GM19395 (cell line): ENCODE results near the gene LFNG.
"Not testable (repeated sequence)": the region's sequence is repeated elsewhere in the genome, so short reads cannot be mapped to it uniquely, and the experiment has no call there.

Experiments used
- ATAC-seq: cut with Tn5 transposase; IDR thresholded peaks from one replicate; pipeline ENCODE4 v1.9.1; 2021; ENCODE audit warnings: mild to moderate bottlenecking, moderate library complexity; ENCODE audit not compliant: unreplicated experiment

The LFNG gene

DNA sequence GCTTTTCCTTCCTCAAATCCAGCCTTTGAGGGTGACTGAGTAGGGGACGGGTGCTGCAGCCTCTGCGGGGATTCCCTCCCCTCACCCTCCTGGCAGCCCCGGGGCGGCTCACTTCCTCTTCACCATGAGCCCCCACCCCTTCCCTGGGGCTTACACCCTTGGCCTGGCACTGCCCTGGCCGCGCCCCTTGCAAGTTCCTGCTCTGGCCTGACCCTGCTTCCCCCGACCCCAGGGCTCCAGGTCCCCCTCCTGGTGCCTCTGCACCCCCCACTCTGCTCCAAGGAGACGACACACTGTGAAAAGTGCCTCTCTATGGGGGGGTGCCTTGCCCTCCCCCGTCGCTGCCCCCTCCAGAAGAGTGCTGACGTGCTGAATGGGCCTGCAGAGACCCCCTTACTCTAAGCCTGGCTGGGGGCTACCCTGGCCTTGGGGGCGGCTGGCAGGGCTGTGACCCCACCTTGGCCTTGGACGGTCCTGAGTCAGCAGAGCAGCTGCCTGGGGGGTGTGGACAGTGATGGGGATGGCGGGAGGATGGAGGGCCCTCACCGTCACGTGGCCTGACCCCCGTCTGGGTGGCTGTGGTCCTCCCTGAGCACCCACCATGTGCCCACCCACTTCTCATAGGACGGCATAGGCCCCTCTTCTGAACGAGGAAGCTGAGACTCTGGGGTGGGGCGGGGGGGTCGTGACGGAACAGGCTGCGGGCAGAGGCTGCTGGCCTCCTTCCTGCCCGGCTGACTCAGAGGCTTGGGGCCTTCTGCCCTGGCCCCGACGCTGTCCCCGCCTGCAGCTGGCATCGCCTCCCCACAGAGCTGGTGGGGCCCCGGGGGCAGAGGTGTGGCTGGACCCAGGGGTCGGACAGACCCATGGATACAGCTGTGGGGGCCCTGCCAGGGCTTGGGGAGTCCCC lies 9.8 kb downstream of the LFNG start:
- ATAC-seq = peak; percentile 56

DNA sequence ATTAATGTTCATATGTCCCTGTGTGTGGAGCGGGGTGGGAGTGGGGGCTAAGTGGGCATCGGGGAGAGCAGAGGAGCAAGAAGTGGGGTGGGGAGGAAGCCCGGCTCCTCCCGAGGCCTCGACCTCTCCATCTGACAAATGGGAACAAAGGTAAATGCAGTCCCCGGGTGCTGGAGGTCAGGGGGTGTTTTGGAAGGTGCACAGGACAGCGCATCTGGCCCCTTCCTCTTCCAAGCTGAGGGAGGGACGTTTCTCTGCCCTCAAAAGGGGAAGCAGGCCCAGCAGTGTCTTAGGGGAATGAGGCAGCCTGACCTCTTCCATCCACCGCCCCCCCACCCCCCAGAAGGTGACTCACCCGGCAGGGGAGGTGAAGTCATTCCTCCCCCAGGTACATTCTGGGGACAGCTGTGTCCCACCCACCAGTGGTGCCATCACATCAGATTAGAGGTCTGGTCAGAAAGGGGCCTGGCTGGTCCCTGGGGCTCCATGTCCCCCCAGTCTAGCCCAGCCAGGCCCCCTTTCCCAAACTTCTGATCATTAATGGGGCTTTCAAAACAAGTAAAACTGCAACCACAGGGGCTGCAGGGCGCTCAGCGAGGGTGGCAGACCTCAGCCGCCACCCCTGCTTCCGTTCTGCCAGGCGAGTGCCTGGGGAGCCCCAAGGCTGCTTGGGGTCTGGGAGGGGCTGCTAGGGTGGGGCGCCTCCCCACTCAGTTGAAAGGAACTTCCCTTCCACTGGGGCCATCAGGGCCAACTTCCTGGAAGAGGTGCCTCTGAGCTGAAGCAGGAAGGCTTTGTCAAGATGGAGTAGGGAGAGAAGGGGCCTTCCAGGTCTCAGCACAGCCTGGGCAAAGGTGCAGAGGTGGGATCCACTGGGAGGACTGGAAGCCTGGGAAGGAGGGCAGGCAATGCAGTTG lies 10.8 kb downstream of the LFNG start:
- no peak for ATAC-seq

DNA sequence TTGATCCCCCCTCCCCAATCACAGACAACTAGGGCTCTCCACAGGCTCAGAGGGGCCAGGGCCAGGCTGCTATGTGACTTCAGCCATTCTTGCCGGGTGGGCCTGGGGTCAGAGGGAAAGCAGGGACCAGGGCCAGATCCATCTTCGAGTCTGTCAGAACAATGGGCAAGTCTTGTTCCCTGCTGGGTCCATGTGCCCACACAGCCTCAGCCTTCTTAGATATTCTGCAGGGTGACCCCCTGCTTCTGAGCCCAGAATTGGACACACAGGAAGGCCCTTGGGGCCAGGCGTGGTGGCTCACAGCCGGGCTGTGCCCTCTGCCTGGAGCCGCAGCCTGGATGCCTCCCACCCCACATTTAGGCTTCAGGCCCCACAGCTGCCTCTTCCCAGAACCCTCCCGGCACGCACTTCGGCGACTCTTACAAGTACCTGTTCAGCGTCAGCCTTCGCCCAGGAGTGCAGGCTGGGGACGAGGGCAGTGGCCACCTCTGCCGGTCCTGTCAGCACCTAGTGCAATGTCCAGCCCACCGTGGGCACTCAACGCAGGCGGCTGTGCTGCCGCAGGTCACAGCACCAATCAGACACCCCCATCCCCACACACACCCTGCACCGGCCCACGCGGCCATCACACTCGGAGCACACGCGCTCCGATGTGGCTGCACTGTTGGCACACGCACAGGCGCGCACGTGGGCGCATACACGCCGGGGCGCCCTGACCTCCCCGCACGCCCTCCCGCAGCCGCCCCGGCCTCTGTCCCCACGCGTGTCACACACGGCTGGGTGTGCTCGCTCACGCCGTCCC lies 11.6 kb downstream of the LFNG start:
- ATAC-seq = not testable (repeated sequence)

DNA sequence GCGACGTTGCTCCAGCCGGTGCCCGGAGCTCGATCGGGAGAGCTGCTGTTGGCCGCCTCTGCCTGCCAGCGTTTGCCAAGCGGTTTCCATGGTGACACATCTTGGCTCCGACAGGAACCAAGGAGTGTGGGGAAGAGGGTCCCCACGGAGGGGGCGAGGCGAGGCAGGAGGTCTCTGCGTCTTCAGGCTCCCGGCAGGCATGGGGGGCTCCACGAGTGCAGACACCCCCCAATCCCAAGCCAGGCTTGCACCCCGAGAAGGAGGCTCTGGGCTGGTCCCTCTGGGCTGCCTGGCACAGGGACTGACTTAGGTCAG lies 12.2 kb downstream of the LFNG start:
- ATAC-seq = not testable (repeated sequence)

DNA sequence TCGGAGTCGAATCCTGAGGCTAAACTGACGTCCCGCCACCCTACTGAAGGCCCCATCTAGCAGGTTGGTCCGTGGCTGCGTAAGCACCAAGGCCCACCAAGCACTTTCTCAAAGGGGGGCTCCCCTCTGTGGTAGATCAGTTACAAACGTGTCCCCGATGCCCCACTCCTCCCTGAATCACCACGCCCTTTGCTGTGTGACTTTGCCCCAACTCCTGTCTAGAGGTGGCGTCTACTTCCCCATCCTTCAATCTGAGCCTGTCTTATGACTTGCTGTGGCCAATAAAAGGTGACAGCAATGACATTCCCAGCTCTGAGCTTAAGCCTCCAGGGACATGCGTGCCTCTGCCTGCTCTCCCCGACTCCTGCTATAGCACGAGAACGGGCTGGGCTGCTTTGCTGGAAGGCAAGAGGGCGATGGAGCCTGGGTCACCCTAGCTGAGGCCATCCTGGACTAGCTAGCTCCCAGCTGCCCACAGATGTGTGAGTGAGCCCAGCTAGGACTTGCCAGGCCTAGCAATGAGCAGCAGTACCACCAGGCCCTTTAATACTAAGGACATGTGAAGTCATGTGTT lies 12.7 kb downstream of the LFNG start:
- not testable (repeated sequence) for ATAC-seq

DNA sequence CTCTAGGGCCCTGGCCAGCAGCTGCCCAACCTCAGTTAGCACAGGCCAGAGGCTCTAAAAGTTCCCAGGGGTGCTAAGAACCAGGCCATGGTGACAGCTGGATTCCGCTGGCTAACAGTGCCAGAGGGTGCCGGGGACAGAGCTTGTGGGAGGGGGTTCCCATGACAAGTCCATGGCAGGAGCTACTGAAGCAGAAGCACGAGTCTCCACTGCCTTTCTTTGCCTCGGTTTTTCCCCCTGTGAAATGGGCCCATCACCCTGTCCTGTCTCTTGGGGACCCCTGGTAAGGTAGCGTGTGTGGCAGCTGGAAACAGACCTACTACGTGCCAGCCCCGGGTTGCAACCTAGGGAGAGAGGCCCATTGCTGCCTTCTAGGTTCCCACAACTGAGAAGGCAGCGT lies 13.2 kb downstream of the LFNG start:
- not testable (repeated sequence) for ATAC-seq

DNA sequence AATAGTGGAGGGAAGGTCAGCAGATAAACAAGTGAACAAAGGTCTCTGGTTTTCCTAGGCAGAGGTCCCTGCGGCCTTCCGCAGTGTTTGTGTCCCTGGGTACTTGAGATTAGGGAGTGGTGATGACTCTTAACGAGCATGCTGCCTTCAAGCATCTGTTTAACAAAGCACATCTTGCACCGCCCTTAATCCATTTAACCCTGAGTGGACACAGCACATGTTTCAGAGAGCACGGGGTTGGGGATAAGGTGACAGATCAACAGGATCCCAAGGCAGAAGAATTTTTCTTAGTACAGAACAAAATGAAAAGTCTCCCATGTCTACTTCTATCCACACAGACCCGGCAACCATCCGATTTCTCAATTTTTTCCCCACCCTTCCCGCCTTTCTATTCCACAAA lies 14.0 kb downstream of the LFNG start:
- not testable (repeated sequence) for ATAC-seq

DNA sequence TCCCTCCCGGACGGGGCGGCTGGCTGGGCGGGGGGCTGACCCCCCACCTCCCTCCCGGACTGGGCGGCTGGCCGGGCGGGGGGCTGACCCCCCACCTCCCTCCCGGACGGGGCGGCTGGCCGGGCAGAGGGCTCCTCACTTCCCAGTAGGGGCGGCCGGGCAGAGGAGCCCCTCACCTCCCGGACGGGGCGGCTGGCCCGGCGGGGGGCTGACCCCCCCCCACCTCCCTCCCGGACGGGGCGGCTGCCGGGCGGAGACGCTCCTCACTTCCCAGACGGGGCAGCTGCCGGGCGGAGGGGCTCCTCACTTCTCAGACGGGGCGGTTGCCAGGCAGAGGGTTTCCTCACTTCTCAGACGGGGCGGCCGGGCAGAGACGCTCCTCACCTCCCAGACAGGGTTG lies 14.6 kb downstream of the LFNG start:
- not testable (repeated sequence) for ATAC-seq

DNA sequence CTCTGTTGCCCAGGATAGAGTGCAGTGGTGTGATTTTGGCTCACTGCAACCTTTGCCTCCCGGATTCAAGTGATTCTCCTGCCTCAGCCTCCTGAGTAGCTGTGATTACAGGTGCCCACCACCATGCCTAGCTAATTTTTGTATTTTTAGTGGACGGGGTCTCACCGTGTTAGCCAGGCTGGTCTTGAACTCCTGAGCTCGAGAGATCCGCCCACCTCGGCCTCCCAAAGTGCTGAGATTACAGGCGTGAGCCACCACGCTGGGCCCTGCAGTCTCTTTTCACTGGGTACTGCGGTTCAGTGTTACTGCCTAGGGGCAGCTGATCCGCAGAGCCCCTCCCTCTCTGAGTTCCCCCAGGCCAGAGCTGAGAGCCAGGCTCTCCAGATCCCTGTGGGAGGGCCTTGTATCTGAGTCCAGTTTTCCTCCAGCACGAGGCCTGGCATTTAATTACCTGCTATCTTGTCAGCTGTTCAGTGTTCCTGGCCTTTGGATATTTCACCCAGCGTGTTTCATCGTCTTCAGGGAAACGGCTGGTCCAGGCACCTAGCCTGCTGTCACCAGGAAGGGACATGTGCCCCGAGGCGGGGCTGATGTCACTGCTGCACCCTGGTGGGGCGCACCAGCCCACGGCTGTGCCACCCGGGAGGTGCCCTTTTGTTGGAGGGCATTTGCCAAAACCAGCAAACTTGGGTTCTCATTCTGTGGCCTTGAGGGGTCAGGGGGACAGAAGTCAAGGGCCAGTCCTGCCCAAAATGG lies 16.5 kb downstream of the LFNG start:
- not testable (repeated sequence) for ATAC-seq

DNA sequence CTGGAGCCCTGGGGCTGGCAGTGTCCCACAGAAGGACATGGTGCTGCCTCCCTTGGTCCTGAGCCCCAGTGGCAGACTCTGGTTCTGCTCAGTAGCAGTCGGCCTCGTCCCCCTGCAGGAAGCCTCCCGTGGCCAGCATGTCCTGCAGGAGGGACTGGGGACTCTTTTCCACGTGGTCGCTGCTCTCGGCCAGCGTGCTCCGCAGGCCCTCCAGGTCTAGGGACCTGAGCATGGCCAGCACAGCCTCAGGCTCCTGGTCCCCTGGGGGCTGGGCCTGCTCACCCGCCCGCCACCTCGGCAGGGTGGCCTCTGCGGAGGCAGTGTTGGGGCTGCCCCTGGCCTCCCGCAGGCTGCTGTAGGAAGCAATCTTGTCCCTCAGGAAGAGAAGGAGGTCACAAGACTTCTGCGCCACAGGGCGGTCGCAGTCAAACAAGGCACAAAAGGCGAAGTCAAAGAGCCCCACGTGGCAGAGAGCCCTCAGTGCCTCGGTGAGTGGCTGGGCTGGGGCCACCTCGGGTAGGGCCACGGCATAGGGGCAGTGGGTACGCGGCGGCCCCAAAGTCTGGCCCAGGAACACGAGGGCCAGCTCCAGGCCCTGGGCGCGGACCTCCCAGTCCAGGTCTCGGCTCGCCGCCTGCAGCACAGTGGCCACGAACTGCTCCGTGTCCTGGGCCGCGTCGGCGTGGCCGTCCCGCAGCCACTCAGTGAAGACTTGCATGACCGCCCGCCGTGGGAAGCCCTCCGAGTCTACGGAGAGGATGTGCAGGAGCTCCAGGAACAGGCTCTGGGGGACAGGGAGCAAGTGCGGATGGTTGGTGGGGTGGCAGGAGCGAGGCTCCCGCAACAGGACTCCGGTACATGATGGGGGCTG lies 18.6 kb downstream of the LFNG start:
- ATAC-seq = no peak

DNA sequence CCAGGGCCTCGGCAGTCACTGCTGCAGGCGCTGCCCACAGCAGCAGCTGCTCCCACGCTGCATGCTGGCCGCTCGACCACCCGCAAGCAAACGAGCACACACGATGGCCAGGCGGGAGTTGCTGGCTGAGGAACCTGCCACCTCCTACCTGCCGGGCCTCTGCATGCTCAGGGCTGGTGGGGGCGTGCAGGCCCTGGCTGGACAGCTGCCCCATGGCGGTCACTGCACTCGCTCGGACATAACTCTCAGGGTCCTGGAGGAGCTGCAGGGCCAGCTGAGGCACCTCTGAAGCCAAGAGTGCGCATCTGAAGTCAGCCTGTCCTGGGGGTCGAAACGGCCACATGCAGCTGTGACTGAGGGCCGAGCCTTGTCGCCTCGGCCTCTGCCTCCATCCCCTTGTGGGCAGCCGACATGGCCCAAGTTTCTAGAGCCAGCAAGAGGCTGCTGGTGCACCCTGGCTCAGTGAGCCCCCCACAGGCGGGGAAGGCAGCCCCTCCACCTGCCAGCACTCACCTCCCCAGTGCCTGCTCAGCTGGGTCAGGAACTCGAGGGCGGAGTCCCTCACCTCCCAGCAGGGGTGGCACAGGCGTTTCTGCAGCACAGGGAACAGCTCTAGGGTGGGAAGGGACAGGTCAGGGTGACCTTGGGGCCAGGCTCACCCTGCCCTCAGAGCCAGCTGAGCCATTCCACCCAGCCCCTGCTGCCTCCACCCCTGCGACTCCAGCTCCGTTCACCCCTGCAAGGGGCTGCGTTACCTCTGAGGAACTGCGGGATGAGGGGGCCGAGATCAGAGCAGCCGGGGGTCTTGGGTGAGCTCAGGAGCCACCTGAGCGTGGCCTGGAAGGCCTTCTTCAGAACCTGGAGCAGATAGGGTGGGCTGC lies 19.7 kb downstream of the LFNG start:
- ATAC-seq = no peak

DNA sequence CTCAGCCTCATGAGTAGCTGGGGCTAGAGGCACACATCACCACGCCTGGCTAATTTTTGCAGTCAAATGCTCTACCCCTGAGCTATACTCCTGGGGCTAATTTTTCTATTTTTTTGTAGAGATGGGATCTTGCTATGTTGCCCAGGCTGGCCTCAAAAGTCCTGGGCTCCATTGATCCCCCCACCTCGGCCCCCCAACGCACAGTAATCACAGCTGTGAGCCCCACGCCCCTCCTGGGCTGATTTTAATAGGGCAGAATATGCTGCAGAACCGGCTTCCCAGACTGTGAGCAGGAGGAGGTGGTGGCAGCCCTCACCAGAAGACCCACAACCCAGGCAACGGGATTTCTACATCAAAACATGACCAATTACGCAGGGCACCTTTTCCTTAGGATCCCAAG lies 20.6 kb downstream of the LFNG start:
- no peak for ATAC-seq

DNA sequence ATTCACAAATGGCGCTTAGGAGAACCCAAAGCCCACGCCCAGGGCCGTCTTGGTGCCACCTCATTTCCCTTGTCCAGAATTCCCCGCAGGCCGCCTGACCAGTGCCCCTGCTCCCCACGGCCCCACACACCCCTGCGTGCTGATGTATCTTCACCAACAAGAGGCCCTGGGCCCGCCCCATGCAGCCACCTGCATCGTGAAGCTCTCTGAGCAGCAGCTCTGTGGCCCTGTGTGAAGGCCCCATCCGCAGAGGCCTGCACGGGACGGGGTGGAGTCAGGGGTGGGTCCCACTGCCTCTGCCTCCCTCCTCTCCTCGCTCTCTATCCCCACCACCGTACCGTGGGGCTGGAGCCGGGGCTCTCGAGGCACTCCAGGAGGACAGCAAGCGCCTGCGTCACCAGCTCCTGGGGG lies 21.1 kb downstream of the LFNG start:
- no peak for ATAC-seq

DNA sequence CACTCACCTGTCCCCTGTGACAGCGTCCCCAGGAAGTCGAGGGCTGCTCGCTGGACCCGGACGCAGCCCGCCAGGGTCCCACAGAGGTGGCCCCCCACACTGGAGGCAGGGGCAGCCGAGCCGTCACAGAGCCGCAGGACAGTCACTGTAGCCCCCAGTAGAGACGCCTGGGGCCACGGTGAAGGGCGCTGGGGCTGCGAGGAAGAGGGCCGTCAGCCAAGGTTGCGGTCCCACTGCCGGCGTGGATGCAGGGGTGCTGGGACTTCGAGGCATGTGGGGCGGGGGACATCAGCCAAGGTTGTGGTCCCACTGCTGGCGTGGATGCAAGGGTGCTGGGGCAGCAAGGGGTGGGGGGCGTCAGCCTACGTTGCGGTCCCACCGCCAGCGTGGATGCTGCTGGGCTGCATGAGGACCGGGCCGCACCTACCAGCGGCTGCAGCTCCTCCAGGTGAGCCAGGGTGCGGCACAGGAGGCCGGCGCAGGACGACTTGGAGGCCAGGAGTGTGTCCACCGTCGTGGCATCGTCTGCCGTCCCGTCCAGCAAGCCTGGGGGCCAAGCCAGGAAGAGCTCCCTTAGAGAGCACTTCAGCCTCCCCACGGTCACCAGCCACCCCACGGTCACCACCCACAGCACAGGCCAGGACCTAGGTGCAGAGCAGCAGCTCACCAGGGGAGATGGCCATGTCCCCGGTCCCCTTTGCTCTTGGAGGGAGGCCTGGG lies 21.9 kb downstream of the LFNG start:
- no peak for ATAC-seq

DNA sequence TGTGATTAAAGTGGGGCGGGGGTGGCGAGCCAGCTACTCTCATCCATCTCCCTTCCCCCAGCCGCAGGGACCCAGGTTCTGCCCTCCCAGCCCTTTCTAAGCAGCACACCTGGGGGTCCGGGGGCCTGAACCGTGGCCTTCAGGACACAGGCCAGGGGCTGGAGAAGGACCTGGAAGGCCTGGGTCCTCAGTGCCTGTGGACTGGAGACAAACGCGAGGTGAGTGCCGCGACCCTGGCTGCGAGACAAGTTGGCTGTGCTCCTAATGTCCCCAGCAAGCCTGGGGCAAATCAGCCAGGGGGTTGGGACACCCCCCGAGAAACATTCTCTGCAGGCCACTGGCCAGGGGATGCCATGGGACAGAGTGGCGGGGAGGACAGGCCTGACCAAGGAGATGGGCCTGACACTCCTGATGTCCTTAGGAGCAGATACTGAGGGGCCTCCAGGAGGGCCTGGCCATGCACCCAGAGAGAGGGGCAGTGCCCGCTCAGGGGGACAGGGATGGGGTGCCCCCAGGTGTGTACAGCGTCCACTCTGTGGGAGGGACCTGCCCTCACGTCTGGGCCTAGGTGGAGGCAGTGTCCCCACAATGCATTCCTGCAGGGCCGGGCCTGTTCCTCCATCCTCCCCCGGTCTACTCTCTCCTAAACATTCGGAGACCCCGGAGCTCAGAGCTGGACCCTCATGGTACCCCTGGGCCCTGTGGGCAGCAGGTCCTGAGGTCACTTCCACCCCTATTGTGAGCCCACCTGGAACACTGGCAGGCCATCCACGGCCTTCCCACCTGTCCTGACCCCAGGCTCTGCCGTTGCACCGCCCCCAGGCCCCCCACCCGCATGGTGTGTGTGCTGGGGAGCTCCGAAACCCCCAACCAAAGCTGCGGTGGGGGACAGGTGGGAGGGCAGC lies 22.7 kb downstream of the LFNG start:
- no peak for ATAC-seq
